CD14-positive monocyte (primary cell): Measurements from ENCODE around the gene AFF1. TPM values are rescaled to one million over a fixed set of nuclear protein-coding genes. Genes with fewer than 3 reads are reported as not detected.
"Not testable (repeated sequence)": the region's sequence is repeated elsewhere in the genome, so short reads cannot be mapped to it uniquely, and the experiment has no call there.

Source experiments
- DNase-seq, 3 donors: peaks; one replicate each; pipeline ENCODE4 v3.0.0-alpha.2; 2011 to 2022
- H2AFZ ChIP-seq: 2 replicates; pipeline ENCODE4 v1.6.0; 2012; ENCODE audit warnings: mild to moderate bottlenecking, low read depth, low read length, inconsistent platforms; ENCODE audit not compliant: insufficient read depth, poor library complexity, severe bottlenecking
- H3K27ac ChIP-seq, 2 donors: 1 replicate in 1 of 2; 2 replicates in 1 of 2; pipeline ENCODE4 v1.5.1; 2012 to 2013; ENCODE audit warnings: low read length in 2 of 2, control low read depth in 1 of 2, inconsistent platforms in 1 of 2, low read depth in 1 of 2, mild to moderate bottlenecking in 1 of 2
- H3K27me3 ChIP-seq, 2 donors: one replicate each; pipeline versions ENCODE4 v1.6.0 to v1.6.1; 2011 to 2013; ENCODE audit warnings: low read length in 2 of 2; ENCODE audit not compliant: control insufficient read depth in 2 of 2, insufficient read depth in 2 of 2
- H3K36me3 ChIP-seq, 2 donors: replicated peaks in 1 of 2; 1 replicate in 1 of 2; 2 replicates in 1 of 2; pipeline versions ENCODE4 v1.5.1 to v1.6.1; 2012 to 2013; ENCODE audit warnings: low read length in 2 of 2, control low read depth in 1 of 2, inconsistent platforms in 1 of 2, mild to moderate bottlenecking in 1 of 2; ENCODE audit not compliant: insufficient read depth in 2 of 2, control insufficient read depth in 1 of 2
- H3K4me1 ChIP-seq, 2 donors: 1 replicate in 1 of 2; 2 replicates in 1 of 2; pipeline versions ENCODE4 v1.5.1 to v1.6.1; 2012 to 2013; ENCODE audit warnings: low read length in 2 of 2, control low read depth in 1 of 2, inconsistent platforms in 1 of 2, mild to moderate bottlenecking in 1 of 2, moderate library complexity in 1 of 2; ENCODE audit not compliant: insufficient read depth in 2 of 2, control insufficient read depth in 1 of 2
- H3K4me2 ChIP-seq: replicated peaks from 2 replicates; pipeline ENCODE3; 2012; ENCODE audit warnings: low read length, moderate library complexity, mild to moderate bottlenecking; ENCODE audit not compliant: poor library complexity, severe bottlenecking; ENCODE audit errors: extremely low read depth
- H3K4me3 ChIP-seq, 3 experiments: fragments of 200-600 bp in 1 of 3; sonication (generic) in 1 of 3; replicated peaks in 1 of 3; 1 replicate in 2 of 3; 2 replicates in 1 of 3; pipeline ENCODE4 v1.5.1; 2011 to 2013; ENCODE audit warnings: low read length in 3 of 3, mild to moderate bottlenecking in 3 of 3, control low read depth in 2 of 3, low read depth in 2 of 3, inconsistent platforms in 1 of 3, moderate library complexity in 1 of 3
- H3K79me2 ChIP-seq: 2 replicates; pipeline ENCODE4 v1.6.0; 2012; ENCODE audit warnings: mild to moderate bottlenecking, control low read depth, inconsistent platforms, low read length, moderate library complexity; ENCODE audit not compliant: insufficient read depth
- H3K9ac ChIP-seq: 2 replicates; pipeline ENCODE4 v1.6.0; 2017; ENCODE audit warnings: low read length, mild to moderate bottlenecking; ENCODE audit not compliant: insufficient read depth, poor library complexity, severe bottlenecking
- H3K9me3 ChIP-seq, 2 donors: replicated peaks in 1 of 2; 1 replicate in 1 of 2; 2 replicates in 1 of 2; pipeline versions ENCODE4 v1.5.1 to v1.6.1; 2012 to 2013; ENCODE audit warnings: low read length in 2 of 2, control low read depth in 1 of 2; ENCODE audit not compliant: control insufficient read depth in 1 of 2, insufficient read depth in 1 of 2
- H4K20me1 ChIP-seq: 2 replicates; pipeline ENCODE4 v1.6.0; 2012; ENCODE audit warnings: mild to moderate bottlenecking, low read length, control low read depth, moderate library complexity; ENCODE audit not compliant: insufficient read depth
- H3K27ac Mint-ChIP-seq, 7 donors: one replicate each; pipeline ENCODE4 v1.8.0; 2020; ENCODE audit warnings: mild to moderate bottlenecking in 7 of 7, mixed read lengths in 7 of 7, moderate library complexity in 6 of 7, inconsistent platforms in 2 of 7
- H3K27me3 Mint-ChIP-seq, 3 donors: one replicate each; pipeline ENCODE4 v1.8.0; 2021 to 2022; ENCODE audit warnings: low read depth in 3 of 3, mild to moderate bottlenecking in 3 of 3, mixed read lengths in 3 of 3, moderate library complexity in 3 of 3, inconsistent platforms in 1 of 3
- H3K36me3 Mint-ChIP-seq, 2 donors: one replicate each; pipeline ENCODE4 v1.8.0; 2020; ENCODE audit warnings: mixed read lengths in 2 of 2, inconsistent platforms in 1 of 2, mild to moderate bottlenecking in 1 of 2
- H3K4me1 Mint-ChIP-seq: one replicate; pipeline ENCODE4 v1.8.0; 2020; ENCODE audit warnings: mild to moderate bottlenecking, mixed read lengths
- H3K4me3 Mint-ChIP-seq, 2 donors: one replicate each; pipeline ENCODE4 v1.8.0; 2020; ENCODE audit warnings: mild to moderate bottlenecking in 2 of 2, mixed read lengths in 2 of 2, moderate library complexity in 1 of 2
- H3K9me3 Mint-ChIP-seq, 7 donors: one replicate each; pipeline ENCODE4 v1.8.0; 2020 to 2022; ENCODE audit warnings: mixed read lengths in 7 of 7, mild to moderate bottlenecking in 6 of 7, moderate library complexity in 6 of 7, inconsistent platforms in 2 of 7
- CTCF ChIP-seq: fragments of 200-600 bp; IDR thresholded peaks from one replicate; pipeline ENCODE4 v1.8.0; 2022; ENCODE audit warnings: antibody characterized with exemption, mild to moderate bottlenecking
- WGBS: methylation state at CpG from one replicate; pipeline ENCODE4 v1.1.5; 2013; ENCODE audit warnings: missing lambda C conversion rate; ENCODE audit not compliant: insufficient coverage; 5-methylcytosine and 5-hydroxymethylcytosine counted together
- intact Hi-C, 2 donors: fragments of 100-400 bp; cut with micrococcal nuclease; formaldehyde crosslinking; loops; one replicate each; pipeline versions ENCODE4 v1.15.0 to v1.15.1; 2023
- polyA plus RNA-seq, 3 donors: library from polyadenylated mRNA; depleted of rRNA in 1 of 3; unstranded in 2 of 3; stranded (reverse) in 1 of 3; fragments of 300-500 nt in 2 of 3; fragments of >200 nt in 1 of 3; fragmentation: Illumina TruSeq in 2 of 3; gene quantifications; 1 replicate in 2 of 3; 2 replicates in 1 of 3; pipeline ENCODE4 v1.2.3, GENCODE V29; 2012 to 2021

Gene AFF1
- polyA plus RNA-seq, 3 donors: 7.5 to 20.9 (median 16.3) TPM

- no peaks in the 10 kb centered on the region for H3K27me3 Mint-ChIP-seq
- no peak for DNase-seq
- Histone ChIP-seq H2AFZ (no peak overlapping the region), H3K9ac (no peak overlapping the region), H3K79me2 (peaks cover 77% of the 10 kb centered on the region), H3K9me3 (no peaks in the 10 kb centered on the region), H3K27me3 (no peaks in the 10 kb centered on the region), H3K36me3 (no peaks in the 10 kb centered on the region), H3K4me1 (peaks cover 22 to 26% of the 10 kb centered on the region in 2 donors), H4K20me1 (peaks cover 56% of the 10 kb centered on the region), H3K4me3 (no peak overlapping the region), H3K27ac (no peak overlapping the region), H3K4me2 (no peak overlapping the region)
- H3K4me3 Mint-ChIP-seq: no peak overlapping the region
- H3K4me1 Mint-ChIP-seq: peaks cover 38% of the 10 kb centered on the region
- H3K36me3 Mint-ChIP-seq: peaks cover 2 to 3% of the 10 kb centered on the region in 2 donors
- TF ChIP-seq CTCF: no peak
- WGBS: no CpG with 5 or more reads among the region's 2 CpGs
- H3K9me3 Mint-ChIP-seq: peaks cover 0 to 5% (median 0%) of the 10 kb centered on the region in 7 donors
- peak overlapping the region in 3 of 7 donors; percentile 8 to 57 (median 13) for H3K27ac Mint-ChIP-seq
- intact Hi-C loops: no loop called here
Observed at GRCh38 chr4:86980230-86980629, 45.4 kb downstream of the AFF1 start.

- Mint-ChIP-seq H3K9me3 (peaks cover 0 to 5% (median 0%) of the 10 kb centered on the region in 7 donors), H3K27me3 (no peaks in the 10 kb centered on the region), H3K4me3 (peak overlapping the region in 1 of 2 donors; percentile 27), H3K4me1 (peaks cover 28% of the 10 kb centered on the region), H3K27ac (peak overlapping the region; percentile 68 to 90 (median 83)), H3K36me3 (peaks cover 2 to 3% of the 10 kb centered on the region in 2 donors)
- Histone ChIP-seq H3K27ac (peak overlapping the region in 1 of 2 donors; percentile 78), H3K4me1 (peaks cover 20 to 21% of the 10 kb centered on the region in 2 donors), H3K36me3 (no peaks in the 10 kb centered on the region), H3K4me3 (no peak overlapping the region), H3K79me2 (peaks cover 64% of the 10 kb centered on the region), H3K9ac (no peak overlapping the region), H3K4me2 (peak overlapping the region; percentile 8), H3K27me3 (no peaks in the 10 kb centered on the region), H4K20me1 (peaks cover 46% of the 10 kb centered on the region), H3K9me3 (no peaks in the 10 kb centered on the region), H2AFZ (no peak overlapping the region)
- intact Hi-C loops: no loop called here
- peak; percentile 79 to 84 (median 82) for DNase-seq
- no peak for TF ChIP-seq CTCF
- WGBS: 0% methylated on average over 1 of the region's 5 CpGs
Observed at GRCh38 chr4:86981789-86982188, 47.0 kb downstream of the AFF1 start.

GRCh38 chr4:86985852-86986251, 51.0 kb downstream of the AFF1 start:
- H3K36me3 Mint-ChIP-seq: peaks cover 16 to 19% of the 10 kb centered on the region in 2 donors
- H3K27ac Mint-ChIP-seq, H3K9ac ChIP-seq, intact Hi-C loops, H3K27ac ChIP-seq, H3K9me3 ChIP-seq, DNase-seq, H3K36me3 ChIP-seq, H3K27me3 Mint-ChIP-seq, H3K27me3 ChIP-seq, H3K4me3 Mint-ChIP-seq, H3K9me3 Mint-ChIP-seq, H3K4me3 ChIP-seq, H3K4me2 ChIP-seq, H2AFZ ChIP-seq: not testable (repeated sequence)
- H3K4me1 ChIP-seq: peaks cover 20 to 21% of the 10 kb centered on the region in 2 donors
- peaks cover 20% of the 10 kb centered on the region for H4K20me1 ChIP-seq
- peaks cover 35% of the 10 kb centered on the region for H3K79me2 ChIP-seq
- peaks cover 21% of the 10 kb centered on the region for H3K4me1 Mint-ChIP-seq
- whole genome bisulfite sequencing: 100% methylated on average over 3 of the region's 5 CpGs
